Activated B cell treated with CpG ODN at 0.5 μM for 24 hours (primary cell): ENCODE results near the gene TM4SF4. TPM values are rescaled to one million over a fixed set of nuclear protein-coding genes. Genes with fewer than 3 reads are reported as not detected.

Experiments used
- ATAC-seq: fragments of 200-7000 bp; cut with Tn5 transposase; one replicate; pipeline ENCODE4 v1.10.0; 2021; ENCODE audit warnings: low read depth, mild to moderate bottlenecking, moderate library complexity
- CTCF ChIA-PET: fragments of 350-600 bp; sonication (Branson Sonifier 250); formaldehyde crosslinking; loops from one replicate; lab custom pipeline; 2021; ENCODE audit warnings: antibody characterized with exemption; lab: Charles Lee
- POLR2A ChIA-PET: fragments of 350-600 bp; sonication (Branson Sonifier 250); formaldehyde crosslinking; loops from one replicate; lab custom pipeline; 2021; ENCODE audit warnings: antibody characterized with exemption; lab: Charles Lee
- DNase-seq: peaks from one replicate; pipeline ENCODE4 v3.0.0; 2022
- H3K27ac Mint-ChIP-seq: one replicate; pipeline ENCODE4 v1.8.0; 2020; ENCODE audit warnings: mixed read lengths
- H3K27me3 Mint-ChIP-seq: one replicate; pipeline ENCODE4 v1.8.0; 2021; ENCODE audit warnings: mixed read lengths
- H3K36me3 Mint-ChIP-seq: one replicate; pipeline ENCODE4 v1.8.0; 2021; ENCODE audit warnings: low read depth, mixed read lengths
- H3K4me1 Mint-ChIP-seq: one replicate; pipeline ENCODE4 v1.8.0; 2021; ENCODE audit warnings: mixed read lengths
- H3K4me3 Mint-ChIP-seq: one replicate; pipeline ENCODE4 v1.8.0; 2020; ENCODE audit warnings: mild to moderate bottlenecking, mixed read lengths
- H3K9me3 Mint-ChIP-seq: one replicate; pipeline ENCODE4 v1.8.0; 2020; ENCODE audit warnings: mixed read lengths
- intact Hi-C: fragments of 100-400 bp; cut with micrococcal nuclease; formaldehyde crosslinking; loops from one replicate; pipeline ENCODE4 v1.15.1; 2024
- total RNA-seq: library from RNA; stranded (reverse); gene quantifications from 2 replicates; pipeline ENCODE4 v1.2.3, GENCODE V29; 2022
- TF ChIP-seq, protein P1 (sequence below): fragments of 200-600 bp; IDR thresholded peaks from one replicate; pipeline ENCODE4 v1.8.0; 2022; ENCODE audit warnings: antibody characterized with exemption, mild to moderate bottlenecking

The TM4SF4 gene
- total RNA-seq, 1 donor from 2014 or later: not detected

DNA sequence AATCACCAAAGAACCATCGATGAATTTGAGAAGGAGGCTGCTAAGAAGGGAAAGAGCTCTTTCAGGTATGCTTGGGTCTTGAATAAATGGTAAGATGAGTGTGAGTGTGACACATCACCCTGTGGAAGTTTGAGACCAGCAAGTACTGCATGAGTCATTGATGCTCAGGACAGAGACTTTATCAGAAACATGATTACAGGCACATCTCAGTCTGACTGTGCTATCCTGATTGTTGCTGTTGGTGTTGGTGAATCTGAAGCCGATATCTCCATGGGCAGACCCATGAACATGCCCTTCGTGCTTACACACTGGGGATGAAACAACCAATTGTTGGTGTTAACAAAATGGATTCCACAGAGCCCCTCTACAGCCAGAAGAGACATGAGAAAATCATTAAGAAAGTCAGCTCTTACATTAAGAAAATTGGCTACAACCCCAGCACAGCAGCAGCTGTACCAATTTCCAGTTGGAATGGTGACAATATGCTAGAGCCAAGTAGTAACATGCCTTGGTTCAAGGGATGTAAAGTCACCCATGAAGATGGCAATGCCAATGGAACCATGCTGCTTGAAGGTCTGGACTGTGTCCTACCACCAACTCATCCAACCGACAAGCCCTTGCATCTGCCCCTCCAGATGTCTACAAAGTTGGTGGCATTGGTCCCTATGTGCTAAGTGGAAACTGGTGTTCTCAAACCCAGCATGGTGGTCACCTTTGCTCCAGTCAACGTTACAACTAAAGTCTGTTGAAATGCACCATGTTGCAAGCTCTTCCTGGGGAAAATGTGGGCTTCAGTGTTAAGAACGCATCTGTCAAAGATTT is 20.5 kb downstream of the TM4SF4 start:
- CTCF ChIA-PET: no interaction called here
- intact Hi-C loops: loop anchor here (1.0 kb wide), 1 partner anchor 222 kb away; no protein-coding TSS in a partner anchor
- no peak for DNase-seq
- no peaks in the 10 kb centered on the region for H3K9me3 Mint-ChIP-seq
- no peaks in the 10 kb centered on the region for H3K4me1 Mint-ChIP-seq
- POLR2A ChIA-PET: no interaction called here
- no peaks in the 10 kb centered on the region for H3K36me3 Mint-ChIP-seq
- no peak for ATAC-seq
- TF ChIP-seq, protein P1, sequence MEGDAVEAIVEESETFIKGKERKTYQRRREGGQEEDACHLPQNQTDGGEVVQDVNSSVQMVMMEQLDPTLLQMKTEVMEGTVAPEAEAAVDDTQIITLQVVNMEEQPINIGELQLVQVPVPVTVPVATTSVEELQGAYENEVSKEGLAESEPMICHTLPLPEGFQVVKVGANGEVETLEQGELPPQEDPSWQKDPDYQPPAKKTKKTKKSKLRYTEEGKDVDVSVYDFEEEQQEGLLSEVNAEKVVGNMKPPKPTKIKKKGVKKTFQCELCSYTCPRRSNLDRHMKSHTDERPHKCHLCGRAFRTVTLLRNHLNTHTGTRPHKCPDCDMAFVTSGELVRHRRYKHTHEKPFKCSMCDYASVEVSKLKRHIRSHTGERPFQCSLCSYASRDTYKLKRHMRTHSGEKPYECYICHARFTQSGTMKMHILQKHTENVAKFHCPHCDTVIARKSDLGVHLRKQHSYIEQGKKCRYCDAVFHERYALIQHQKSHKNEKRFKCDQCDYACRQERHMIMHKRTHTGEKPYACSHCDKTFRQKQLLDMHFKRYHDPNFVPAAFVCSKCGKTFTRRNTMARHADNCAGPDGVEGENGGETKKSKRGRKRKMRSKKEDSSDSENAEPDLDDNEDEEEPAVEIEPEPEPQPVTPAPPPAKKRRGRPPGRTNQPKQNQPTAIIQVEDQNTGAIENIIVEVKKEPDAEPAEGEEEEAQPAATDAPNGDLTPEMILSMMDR: no peak
- no peak overlapping the region for H3K27ac Mint-ChIP-seq
- peaks cover 13% of the 10 kb centered on the region for H3K27me3 Mint-ChIP-seq
- H3K4me3 Mint-ChIP-seq: no peak overlapping the region

DNA sequence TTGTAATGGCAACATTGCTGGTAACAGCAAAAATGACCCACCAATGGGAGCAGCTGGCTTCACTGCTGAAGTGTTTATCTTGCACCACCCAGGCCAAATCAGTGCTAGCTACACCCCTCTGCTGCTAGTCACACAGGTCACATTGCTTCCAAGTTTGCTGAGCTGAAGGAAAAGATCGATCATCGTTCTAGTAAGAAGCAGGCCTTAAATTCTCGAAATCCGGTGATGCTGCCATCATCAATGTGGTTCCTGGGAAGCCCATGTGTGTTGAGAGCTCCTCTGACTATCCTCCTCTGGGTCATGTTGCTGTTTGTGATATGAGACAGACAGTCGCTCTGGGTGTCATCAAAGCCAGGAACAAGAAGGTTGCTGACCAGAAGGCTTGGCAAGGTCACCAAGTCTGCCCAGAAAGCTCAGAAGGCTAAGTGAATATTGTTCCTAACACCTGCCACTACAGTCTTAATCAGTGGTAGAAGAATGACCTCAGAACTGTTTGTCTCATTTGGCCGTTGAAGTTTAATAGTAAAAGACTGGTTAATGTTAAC is 21.2 kb downstream of the TM4SF4 start:
- CTCF ChIA-PET: no interaction called here
- intact Hi-C loops: no loop called here
- H3K36me3 Mint-ChIP-seq: no peaks in the 10 kb centered on the region
- no peaks in the 10 kb centered on the region for H3K4me1 Mint-ChIP-seq
- no peak overlapping the region for H3K27ac Mint-ChIP-seq
- DNase-seq (no peak), ATAC-seq (no peak)
- H3K4me3 Mint-ChIP-seq: no peak overlapping the region
- TF ChIP-seq, protein P1: no peak
- H3K9me3 Mint-ChIP-seq: no peaks in the 10 kb centered on the region
- POLR2A ChIA-PET: no interaction called here
- H3K27me3 Mint-ChIP-seq: peaks cover 13% of the 10 kb centered on the region

DNA sequence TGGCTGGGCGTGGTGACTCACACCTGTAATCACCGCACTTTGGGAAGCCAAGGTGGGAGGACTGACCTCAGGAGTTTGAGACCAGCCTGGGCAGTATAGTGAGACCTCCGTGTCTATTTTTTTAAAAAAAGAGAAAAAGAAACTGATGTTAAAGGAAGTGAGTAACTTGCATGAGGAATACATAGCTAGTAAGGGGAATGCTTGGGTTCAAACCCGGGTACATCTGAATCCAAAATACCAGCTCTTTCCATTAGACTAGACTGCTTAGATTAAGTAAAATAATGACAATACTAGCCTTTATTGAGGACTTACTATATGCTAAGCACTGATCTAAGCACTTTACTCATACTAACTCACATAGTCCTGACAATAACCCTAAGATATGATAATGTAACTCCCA is 22.4 kb downstream of the TM4SF4 start:
- peaks cover 10% of the 10 kb centered on the region for H3K27me3 Mint-ChIP-seq
- ATAC-seq (no peak), DNase-seq (no peak)
- H3K9me3 Mint-ChIP-seq: no peaks in the 10 kb centered on the region
- no peak overlapping the region for H3K4me3 Mint-ChIP-seq
- CTCF ChIA-PET: no interaction called here
- H3K4me1 Mint-ChIP-seq: no peaks in the 10 kb centered on the region
- no peaks in the 10 kb centered on the region for H3K36me3 Mint-ChIP-seq
- TF ChIP-seq, protein P1: no peak
- no peak overlapping the region for H3K27ac Mint-ChIP-seq
- POLR2A ChIA-PET: no interaction called here
- intact Hi-C loops: no loop called here

DNA sequence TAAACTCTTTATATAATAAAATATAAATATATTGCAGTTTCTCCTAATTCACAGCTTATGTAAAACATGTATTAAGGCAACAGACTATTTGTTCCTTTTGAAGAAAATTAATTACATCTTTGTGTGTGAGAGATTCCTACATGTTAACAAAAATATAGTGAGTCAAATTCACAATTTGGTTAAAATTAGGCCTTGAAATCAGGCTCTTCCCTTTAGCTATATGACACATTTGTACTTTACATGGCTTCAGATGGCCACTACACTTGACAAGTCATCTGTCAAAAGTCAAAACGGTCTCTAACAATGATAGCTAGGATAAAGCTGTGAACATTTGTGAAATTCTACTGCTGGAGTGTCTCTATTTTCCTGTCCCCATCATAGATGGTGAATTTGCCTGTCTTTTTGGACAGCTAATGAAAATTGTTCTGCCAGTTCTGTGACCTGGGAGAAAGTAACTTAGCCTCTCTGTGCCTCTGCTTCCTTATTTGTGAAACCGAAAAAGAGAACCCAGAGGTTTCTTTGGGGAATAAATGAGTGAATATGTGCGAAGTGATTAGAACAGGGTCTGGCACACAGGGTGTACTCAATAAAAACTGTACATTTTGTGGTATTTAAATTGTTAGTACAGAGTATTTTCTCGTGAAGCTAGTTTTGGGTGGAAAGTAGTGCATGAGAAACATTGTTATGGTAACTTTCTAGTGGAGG is 23.6 kb downstream of the TM4SF4 start:
- Mint-ChIP-seq H3K9me3 (no peaks in the 10 kb centered on the region), H3K36me3 (no peaks in the 10 kb centered on the region), H3K27me3 (peaks cover 9% of the 10 kb centered on the region), H3K4me1 (no peaks in the 10 kb centered on the region), H3K4me3 (no peak overlapping the region), H3K27ac (no peak overlapping the region)
- no peak for ATAC-seq
- DNase-seq: no peak
- ChIA-PET POLR2A (no interaction called here), CTCF (interaction anchor here (0.6 kb wide), 1 partner anchor 17 kb away, joined by 3 read pairs; no protein-coding TSS in a partner anchor)
- TF ChIP-seq, protein P1: no peak
- intact Hi-C loops: no loop called here

DNA sequence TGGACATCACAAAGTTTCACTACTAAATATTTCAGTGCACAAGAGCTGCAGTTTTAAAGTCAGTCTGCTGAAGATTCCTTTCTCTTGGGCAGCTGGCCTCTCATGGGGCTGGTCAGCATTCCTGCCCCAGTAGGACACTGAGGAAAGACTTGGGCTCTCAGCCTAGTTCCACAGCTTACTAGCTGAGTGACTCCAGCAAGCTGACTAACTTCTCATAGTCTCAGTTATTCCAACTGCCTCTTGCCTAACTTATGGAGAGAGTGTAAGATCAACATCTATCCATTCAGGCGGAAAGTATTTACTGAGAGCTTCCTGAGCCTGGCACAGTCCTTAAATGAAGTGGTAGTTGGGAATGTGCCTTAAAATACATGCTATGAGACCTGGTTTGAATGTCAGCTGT is 27.0 kb downstream of the TM4SF4 start:
- Mint-ChIP-seq H3K27me3 (peaks cover 11% of the 10 kb centered on the region), H3K4me3 (no peak overlapping the region), H3K4me1 (no peaks in the 10 kb centered on the region), H3K9me3 (no peaks in the 10 kb centered on the region), H3K36me3 (no peaks in the 10 kb centered on the region), H3K27ac (no peak overlapping the region)
- ChIA-PET CTCF (interaction anchor here (0.8 kb wide), 1 partner anchor 13 kb away, joined by 3 read pairs; no protein-coding TSS in a partner anchor), POLR2A (no interaction called here)
- no peak for ATAC-seq
- intact Hi-C loops: no loop called here
- no peak for DNase-seq
- TF ChIP-seq, protein P1: no peak
